GM19043 (cell line): ENCODE results near the gene FAM98B.

Experiments used
- ATAC-seq: cut with Tn5 transposase; IDR thresholded peaks from one replicate; pipeline ENCODE4 v1.9.1; 2021; ENCODE audit warnings: low read depth; ENCODE audit not compliant: unreplicated experiment

The FAM98B gene

GRCh38 chr15:38460543-38460942 lies 6.6 kb downstream of the FAM98B start:
- ATAC-seq = no peak

GRCh38 chr15:38461066-38461833 lies 7.3 kb downstream of the FAM98B start:
- ATAC-seq = no peak

GRCh38 chr15:38463893-38464292 lies 10.0 kb downstream of the FAM98B start:
- ATAC-seq = no peak

- ATAC-seq = no peak
Measured at GRCh38 chr15:38464675-38465074, 10.7 kb downstream of the FAM98B start.

- ATAC-seq = no peak
Measured at GRCh38 chr15:38470816-38471215, 16.9 kb downstream of the FAM98B start.

- ATAC-seq = no peak
Measured at GRCh38 chr15:38471974-38472373, 18.0 kb downstream of the FAM98B start.

GRCh38 chr15:38474155-38474757 lies 20.3 kb downstream of the FAM98B start:
- peak; percentile 94 for ATAC-seq

GRCh38 chr15:38475361-38475760 lies 21.4 kb downstream of the FAM98B start:
- no peak for ATAC-seq

- no peak for ATAC-seq
Measured at GRCh38 chr15:38476120-38476519, 22.2 kb downstream of the FAM98B start.

GRCh38 chr15:38477637-38478036 lies 23.7 kb downstream of the FAM98B start:
- no peak for ATAC-seq

GRCh38 chr15:38479266-38479665 lies 25.3 kb downstream of the FAM98B start:
- no peak for ATAC-seq

- ATAC-seq = no peak
Measured at GRCh38 chr15:38479756-38480155, 25.8 kb downstream of the FAM98B start.

GRCh38 chr15:38481113-38481512 lies 27.2 kb downstream of the FAM98B start:
- ATAC-seq = no peak

GRCh38 chr15:38481761-38482160 lies 27.8 kb downstream of the FAM98B start:
- ATAC-seq = no peak

GRCh38 chr15:38482572-38482971 lies 28.6 kb downstream of the FAM98B start:
- no peak for ATAC-seq

GRCh38 chr15:38486936-38487335 lies 33.0 kb downstream of the FAM98B start:
- ATAC-seq = no peak

GRCh38 chr15:38487378-38487777 lies 33.5 kb downstream of the FAM98B start:
- ATAC-seq = no peak

- ATAC-seq = no peak
Measured at GRCh38 chr15:38490242-38490922, 36.5 kb downstream of the FAM98B start.

GRCh38 chr15:38496151-38496550 lies 42.2 kb downstream of the FAM98B start:
- ATAC-seq = no peak

GRCh38 chr15:38499651-38500050 lies 45.7 kb downstream of the FAM98B start:
- ATAC-seq = no peak

GRCh38 chr15:38503496-38503895 lies 49.6 kb downstream of the FAM98B start:
- no peak for ATAC-seq
